ENCODE measurements around the gene OR5K3. TPM values are rescaled to one million over a fixed set of nuclear protein-coding genes. Genes with fewer than 3 reads are reported as not detected.
"Not testable (repeated sequence)": the region's sequence is repeated elsewhere in the genome, so short reads cannot be mapped to it uniquely, and the experiment has no call there.

The OR5K3 gene
- total RNA-seq, 2 experiments from 2014 or later = not detected

- no peak for DNase-seq
- Mint-ChIP-seq H3K4me1 (peaks cover 3% of the 10 kb centered on the region), H3K4me3 (no peak overlapping the region), H3K27me3 (peaks cover 26% of the 10 kb centered on the region), H3K36me3 (no peaks in the 10 kb centered on the region), H3K27ac (no peak overlapping the region), H3K9me3 (peaks cover 2% of the 10 kb centered on the region)
- no peak for ATAC-seq (ENCODE audit: low read depth)
- POLR2A ChIA-PET = no interaction called here
Measured at GRCh38 chr3:98376631-98377030, 13.8 kb upstream of the OR5K3 start.

- H3K4me3 Mint-ChIP-seq = no peak overlapping the region
- H3K27ac Mint-ChIP-seq = no peak overlapping the region
- POLR2A ChIA-PET = no interaction called here
- peaks cover 4% of the 10 kb centered on the region for H3K9me3 Mint-ChIP-seq
- no peaks in the 10 kb centered on the region for H3K4me1 Mint-ChIP-seq
- no peak for DNase-seq
- ATAC-seq (ENCODE audit: low read depth) = no peak
- no peaks in the 10 kb centered on the region for H3K36me3 Mint-ChIP-seq
- H3K27me3 Mint-ChIP-seq = peaks cover 48% of the 10 kb centered on the region
Measured at GRCh38 chr3:98388147-98388546, 2.3 kb upstream of the OR5K3 start.

GRCh38 chr3:98395101-98395500 lies 4.6 kb downstream of the OR5K3 start:
- no peak overlapping the region for H3K27ac Mint-ChIP-seq
- no peak for DNase-seq
- POLR2A ChIA-PET = no interaction called here
- H3K36me3 Mint-ChIP-seq = peaks cover 19% of the 10 kb centered on the region
- peaks cover 21% of the 10 kb centered on the region for H3K27me3 Mint-ChIP-seq
- H3K4me3 Mint-ChIP-seq = no peak overlapping the region
- H3K4me1 Mint-ChIP-seq = peaks cover 7% of the 10 kb centered on the region
- H3K9me3 Mint-ChIP-seq = peaks cover 10% of the 10 kb centered on the region
- ATAC-seq (ENCODE audit: low read depth) = no peak

- ATAC-seq (ENCODE audit: low read depth); H3K27ac Mint-ChIP-seq; POLR2A ChIA-PET; H3K4me3 Mint-ChIP-seq; DNase-seq: not testable (repeated sequence)
- peaks cover 10% of the 10 kb centered on the region for H3K4me1 Mint-ChIP-seq
- H3K9me3 Mint-ChIP-seq = peaks cover 17% of the 10 kb centered on the region
- peaks cover 13% of the 10 kb centered on the region for H3K27me3 Mint-ChIP-seq
- H3K36me3 Mint-ChIP-seq = peaks cover 29% of the 10 kb centered on the region
Measured at GRCh38 chr3:98396482-98396881, 6.0 kb downstream of the OR5K3 start.

- H3K27me3 Mint-ChIP-seq = peaks cover 7% of the 10 kb centered on the region
- no peak overlapping the region for H3K27ac Mint-ChIP-seq
- peaks cover 40% of the 10 kb centered on the region for H3K36me3 Mint-ChIP-seq
- ATAC-seq (ENCODE audit: low read depth) (no peak), DNase-seq (no peak)
- no peak overlapping the region for H3K4me3 Mint-ChIP-seq
- H3K4me1 Mint-ChIP-seq = peaks cover 19% of the 10 kb centered on the region
- peaks cover 27% of the 10 kb centered on the region for H3K9me3 Mint-ChIP-seq
- POLR2A ChIA-PET = no interaction called here
Measured at GRCh38 chr3:98398513-98398912, 8.0 kb downstream of the OR5K3 start.

- POLR2A ChIA-PET = no interaction called here
- peak overlapping the region; percentile 22 for H3K27ac Mint-ChIP-seq
- peak overlapping the region; percentile 29 for H3K4me3 Mint-ChIP-seq
- peak; percentile 67 for ATAC-seq (ENCODE audit: low read depth)
- H3K27me3 Mint-ChIP-seq = peaks cover 2% of the 10 kb centered on the region
- peaks cover 53% of the 10 kb centered on the region for H3K36me3 Mint-ChIP-seq
- peaks cover 48% of the 10 kb centered on the region for H3K9me3 Mint-ChIP-seq
- H3K4me1 Mint-ChIP-seq = peaks cover 15% of the 10 kb centered on the region
- no peak for DNase-seq
Measured at GRCh38 chr3:98402507-98402906, 12.0 kb downstream of the OR5K3 start.

- Mint-ChIP-seq H3K9me3 (peaks cover 50% of the 10 kb centered on the region), H3K27me3 (peaks cover 5% of the 10 kb centered on the region), H3K36me3 (peaks cover 46% of the 10 kb centered on the region), H3K4me3 (no peak overlapping the region), H3K27ac (no peak overlapping the region), H3K4me1 (peaks cover 15% of the 10 kb centered on the region)
- no peak for DNase-seq
- ATAC-seq (ENCODE audit: low read depth) = no peak
- POLR2A ChIA-PET = no interaction called here
Measured at GRCh38 chr3:98404010-98404409, 13.5 kb downstream of the OR5K3 start.

- POLR2A ChIA-PET = no interaction called here
- no peak overlapping the region for H3K4me3 Mint-ChIP-seq
- peaks cover 32% of the 10 kb centered on the region for H3K36me3 Mint-ChIP-seq
- ATAC-seq (ENCODE audit: low read depth) = no peak
- no peak for DNase-seq
- H3K4me1 Mint-ChIP-seq = peaks cover 10% of the 10 kb centered on the region
- peaks cover 43% of the 10 kb centered on the region for H3K9me3 Mint-ChIP-seq
- H3K27me3 Mint-ChIP-seq = peaks cover 10% of the 10 kb centered on the region
- no peak overlapping the region for H3K27ac Mint-ChIP-seq
Measured at GRCh38 chr3:98406034-98406433, 15.6 kb downstream of the OR5K3 start.

GRCh38 chr3:98432575-98432974 lies 42.1 kb downstream of the OR5K3 start:
- peaks cover 11% of the 10 kb centered on the region for H3K36me3 Mint-ChIP-seq
- ATAC-seq (ENCODE audit: low read depth) = no peak
- POLR2A ChIA-PET = no interaction called here

GRCh38 chr3:98433764-98434163 lies 43.3 kb downstream of the OR5K3 start:
- no peak overlapping the region for H3K4me3 Mint-ChIP-seq
- H3K36me3 Mint-ChIP-seq = peaks cover 9% of the 10 kb centered on the region
- no peak overlapping the region for H3K27ac Mint-ChIP-seq
- H3K4me1 Mint-ChIP-seq = no peaks in the 10 kb centered on the region
- DNase-seq (no peak), ATAC-seq (ENCODE audit: low read depth) (no peak)
- POLR2A ChIA-PET = no interaction called here
- peaks cover 5% of the 10 kb centered on the region for H3K27me3 Mint-ChIP-seq
- peaks cover 23% of the 10 kb centered on the region for H3K9me3 Mint-ChIP-seq

More at GRCh38 chr3:98432575-98432974, 42.1 kb downstream of the OR5K3 start:
- H3K27ac Mint-ChIP-seq = no peak overlapping the region
- DNase-seq = no peak
- H3K9me3 Mint-ChIP-seq = peaks cover 26% of the 10 kb centered on the region
- peaks cover 2% of the 10 kb centered on the region for H3K27me3 Mint-ChIP-seq
- no peak overlapping the region for H3K4me3 Mint-ChIP-seq
- H3K4me1 Mint-ChIP-seq = no peaks in the 10 kb centered on the region

- H3K27me3 Mint-ChIP-seq = peaks cover 5% of the 10 kb centered on the region
- POLR2A ChIA-PET = no interaction called here
- DNase-seq (no peak), ATAC-seq (ENCODE audit: low read depth) (no peak)
- peaks cover 16% of the 10 kb centered on the region for H3K9me3 Mint-ChIP-seq
- H3K4me1 Mint-ChIP-seq = no peaks in the 10 kb centered on the region
- H3K27ac Mint-ChIP-seq = no peak overlapping the region
- H3K36me3 Mint-ChIP-seq = peaks cover 6% of the 10 kb centered on the region
- H3K4me3 Mint-ChIP-seq = no peak overlapping the region
Measured at GRCh38 chr3:98434412-98434811, 43.9 kb downstream of the OR5K3 start.

- H3K27ac Mint-ChIP-seq = no peak overlapping the region
- H3K4me3 Mint-ChIP-seq = no peak overlapping the region
- H3K9me3 Mint-ChIP-seq = no peaks in the 10 kb centered on the region
- POLR2A ChIA-PET = no interaction called here
- no peaks in the 10 kb centered on the region for H3K36me3 Mint-ChIP-seq
- DNase-seq (no peak), ATAC-seq (ENCODE audit: low read depth) (no peak)
- H3K4me1 Mint-ChIP-seq = no peaks in the 10 kb centered on the region
- peaks cover 21% of the 10 kb centered on the region for H3K27me3 Mint-ChIP-seq
Measured at GRCh38 chr3:98440283-98440682, 49.8 kb downstream of the OR5K3 start.
